ENCODE measurements around the gene PGM5.
"Not testable (repeated sequence)": the region's sequence is repeated elsewhere in the genome, so short reads cannot be mapped to it uniquely, and the experiment has no call there.

The PGM5 gene

GRCh38 chr9:68356380-68357118 is at the start of gene PGM5:
Gene PGM5, plus strand, starts transcription at chr9:68356611. Its CDS starts 517 bp downstream, at chr9:68357128.
- H3K4me3 Mint-ChIP-seq, result peak within 1 kb of the TSS; percentile 89
- intact Hi-C loops (cut with micrococcal nuclease); H3K36me3 Mint-ChIP-seq (ENCODE audit: low read depth); H3K9me3 Mint-ChIP-seq: not testable (repeated sequence)
- H3K4me1 Mint-ChIP-seq (ENCODE audit: low read depth), result peaks cover 18% of the 10 kb centered on the region
- H3K27me3 Mint-ChIP-seq, result peaks cover 35% of the 10 kb centered on the region
- H3K27ac Mint-ChIP-seq, result peak within 1 kb of the TSS; percentile 75

GRCh38 chr9:68307127-68307526 is 49.3 kb upstream of the PGM5 start:
- H3K9me3 Mint-ChIP-seq; intact Hi-C loops (cut with micrococcal nuclease); H3K36me3 Mint-ChIP-seq (ENCODE audit: low read depth); H3K27me3 Mint-ChIP-seq; H3K4me1 Mint-ChIP-seq (ENCODE audit: low read depth); H3K27ac Mint-ChIP-seq; H3K4me3 Mint-ChIP-seq: not testable (repeated sequence)

GRCh38 chr9:68307654-68308053 is 48.8 kb upstream of the PGM5 start:
- H3K27me3 Mint-ChIP-seq; H3K27ac Mint-ChIP-seq; H3K4me3 Mint-ChIP-seq; H3K36me3 Mint-ChIP-seq (ENCODE audit: low read depth); intact Hi-C loops (cut with micrococcal nuclease); H3K9me3 Mint-ChIP-seq; H3K4me1 Mint-ChIP-seq (ENCODE audit: low read depth): not testable (repeated sequence)

GRCh38 chr9:68311208-68311607 is 45.2 kb upstream of the PGM5 start:
- H3K9me3 Mint-ChIP-seq; intact Hi-C loops (cut with micrococcal nuclease); H3K4me3 Mint-ChIP-seq; H3K36me3 Mint-ChIP-seq (ENCODE audit: low read depth); H3K27ac Mint-ChIP-seq; H3K4me1 Mint-ChIP-seq (ENCODE audit: low read depth); H3K27me3 Mint-ChIP-seq: not testable (repeated sequence)

GRCh38 chr9:68318209-68318608 is 38.2 kb upstream of the PGM5 start:
- H3K27ac Mint-ChIP-seq; H3K4me3 Mint-ChIP-seq; H3K9me3 Mint-ChIP-seq; H3K4me1 Mint-ChIP-seq (ENCODE audit: low read depth); H3K27me3 Mint-ChIP-seq; intact Hi-C loops (cut with micrococcal nuclease); H3K36me3 Mint-ChIP-seq (ENCODE audit: low read depth): not testable (repeated sequence)

- H3K4me1 Mint-ChIP-seq (ENCODE audit: low read depth); intact Hi-C loops (cut with micrococcal nuclease); H3K27me3 Mint-ChIP-seq; H3K9me3 Mint-ChIP-seq; H3K27ac Mint-ChIP-seq; H3K4me3 Mint-ChIP-seq; H3K36me3 Mint-ChIP-seq (ENCODE audit: low read depth): not testable (repeated sequence)
Measured at GRCh38 chr9:68323749-68324148, 32.7 kb upstream of the PGM5 start.

- H3K27ac Mint-ChIP-seq; H3K4me3 Mint-ChIP-seq; intact Hi-C loops (cut with micrococcal nuclease); H3K36me3 Mint-ChIP-seq (ENCODE audit: low read depth); H3K27me3 Mint-ChIP-seq; H3K4me1 Mint-ChIP-seq (ENCODE audit: low read depth); H3K9me3 Mint-ChIP-seq: not testable (repeated sequence)
Measured at GRCh38 chr9:68324518-68324917, 31.9 kb upstream of the PGM5 start.

GRCh38 chr9:68329106-68329505 is 27.3 kb upstream of the PGM5 start:
- H3K27ac Mint-ChIP-seq; H3K4me1 Mint-ChIP-seq (ENCODE audit: low read depth); intact Hi-C loops (cut with micrococcal nuclease); H3K9me3 Mint-ChIP-seq; H3K4me3 Mint-ChIP-seq; H3K27me3 Mint-ChIP-seq; H3K36me3 Mint-ChIP-seq (ENCODE audit: low read depth): not testable (repeated sequence)

- H3K9me3 Mint-ChIP-seq; H3K4me1 Mint-ChIP-seq (ENCODE audit: low read depth); H3K36me3 Mint-ChIP-seq (ENCODE audit: low read depth); H3K4me3 Mint-ChIP-seq; H3K27ac Mint-ChIP-seq; intact Hi-C loops (cut with micrococcal nuclease); H3K27me3 Mint-ChIP-seq: not testable (repeated sequence)
Measured at GRCh38 chr9:68330531-68331173, 25.8 kb upstream of the PGM5 start.

GRCh38 chr9:68332122-68332521 is 24.3 kb upstream of the PGM5 start:
- intact Hi-C loops (cut with micrococcal nuclease); H3K36me3 Mint-ChIP-seq (ENCODE audit: low read depth); H3K9me3 Mint-ChIP-seq; H3K4me1 Mint-ChIP-seq (ENCODE audit: low read depth); H3K4me3 Mint-ChIP-seq; H3K27me3 Mint-ChIP-seq; H3K27ac Mint-ChIP-seq: not testable (repeated sequence)

- intact Hi-C loops (cut with micrococcal nuclease), result not testable (repeated sequence)
Measured at GRCh38 chr9:68335935-68336334, 20.5 kb upstream of the PGM5 start.

GRCh38 chr9:68336639-68337339 is 19.6 kb upstream of the PGM5 start:
- H3K36me3 Mint-ChIP-seq (ENCODE audit: low read depth); H3K4me3 Mint-ChIP-seq; H3K27me3 Mint-ChIP-seq; H3K9me3 Mint-ChIP-seq; H3K4me1 Mint-ChIP-seq (ENCODE audit: low read depth); H3K27ac Mint-ChIP-seq; intact Hi-C loops (cut with micrococcal nuclease): not testable (repeated sequence)

More at GRCh38 chr9:68335935-68336334, 20.5 kb upstream of the PGM5 start:
- H3K4me1 Mint-ChIP-seq (ENCODE audit: low read depth); H3K27ac Mint-ChIP-seq; H3K36me3 Mint-ChIP-seq (ENCODE audit: low read depth); H3K9me3 Mint-ChIP-seq; H3K27me3 Mint-ChIP-seq; H3K4me3 Mint-ChIP-seq: not testable (repeated sequence)

GRCh38 chr9:68338000-68338399 is 18.4 kb upstream of the PGM5 start:
- H3K4me3 Mint-ChIP-seq; intact Hi-C loops (cut with micrococcal nuclease); H3K9me3 Mint-ChIP-seq; H3K4me1 Mint-ChIP-seq (ENCODE audit: low read depth); H3K27me3 Mint-ChIP-seq; H3K36me3 Mint-ChIP-seq (ENCODE audit: low read depth); H3K27ac Mint-ChIP-seq: not testable (repeated sequence)

- not testable (repeated sequence) for H3K36me3 Mint-ChIP-seq (ENCODE audit: low read depth); H3K4me1 Mint-ChIP-seq (ENCODE audit: low read depth); H3K27ac Mint-ChIP-seq; H3K27me3 Mint-ChIP-seq; H3K9me3 Mint-ChIP-seq; H3K4me3 Mint-ChIP-seq
- intact Hi-C loops (cut with micrococcal nuclease), result loop anchor here (10.0 kb wide), 1 partner anchor 222 kb away; no protein-coding TSS in a partner anchor
Measured at GRCh38 chr9:68342265-68343025, 14.0 kb upstream of the PGM5 start.
